ENCODE data around the gene MYRF. TPM values are rescaled to one million over a fixed set of nuclear protein-coding genes. Genes with fewer than 3 reads are reported as not detected.
A peak's percentile ranks its signal among the peaks of the same experiment; 100 is the strongest.

MYRF gene
- total RNA-seq, 1 experiment from 2014 or later, result 3.1 TPM

DNA sequence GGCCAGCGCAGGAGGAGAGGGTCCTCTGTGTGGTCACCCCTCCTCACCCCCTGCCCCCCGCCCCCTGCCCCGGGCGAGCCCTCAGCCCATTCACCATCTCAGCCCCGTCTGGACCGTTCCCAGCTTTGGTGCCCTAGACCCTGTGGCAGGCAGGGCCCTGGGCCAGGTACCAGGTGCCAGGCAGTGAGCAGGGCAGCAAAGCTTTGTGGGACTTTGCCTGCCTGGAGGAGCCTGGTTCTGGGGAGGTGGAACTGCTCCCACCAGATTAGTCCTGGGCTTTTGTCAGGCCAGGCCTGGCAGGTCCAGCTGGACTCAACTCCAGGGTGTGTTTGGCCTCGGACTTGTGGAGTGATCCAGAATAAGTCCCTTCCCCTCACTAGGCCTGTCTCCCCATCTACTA, 13.7 kb upstream of the MYRF start:
- Histone ChIP-seq H3K4me3 (no peak overlapping the region), H3K36me3 (peaks cover 30% of the 10 kb centered on the region), H3K4me1 (replicated peaks) (no peaks in the 10 kb centered on the region), H3K27me3 (replicated peaks) (no peaks in the 10 kb centered on the region), H3K9me3 (replicated peaks) (no peaks in the 10 kb centered on the region), H3K27ac (no peak overlapping the region)
- no peak for DNase-seq (ENCODE audit: low read depth in 1 of 2, low spot score in 2 of 2)

DNA sequence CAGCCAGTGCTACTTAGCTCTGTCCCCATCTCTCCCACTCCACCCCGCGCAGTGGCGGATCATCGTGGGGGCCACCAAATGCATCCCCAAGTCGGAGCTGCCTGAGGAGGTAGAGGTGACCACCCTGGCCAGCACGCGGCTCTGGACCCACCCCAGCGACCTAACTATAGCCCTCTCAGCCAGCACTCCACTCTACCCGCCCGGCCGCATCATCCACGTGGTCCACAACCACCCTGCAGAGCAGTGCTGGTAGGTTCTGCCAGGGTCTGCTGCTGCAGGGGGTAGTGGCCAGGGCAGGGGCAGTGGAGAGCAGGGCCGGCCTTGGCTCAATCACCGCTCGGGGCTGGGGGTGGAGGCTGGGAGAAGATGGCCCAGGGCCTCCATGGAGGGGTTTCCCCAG, 13.0 kb upstream of the MYRF start:
- no peaks in the 10 kb centered on the region for H3K9me3 ChIP-seq (replicated peaks)
- H3K27ac ChIP-seq, result no peak overlapping the region
- no peaks in the 10 kb centered on the region for H3K27me3 ChIP-seq (replicated peaks)
- no peak for DNase-seq (ENCODE audit: low read depth in 1 of 2, low spot score in 2 of 2)
- peaks cover 37% of the 10 kb centered on the region for H3K36me3 ChIP-seq
- no peaks in the 10 kb centered on the region for H3K4me1 ChIP-seq (replicated peaks)
- H3K4me3 ChIP-seq, result no peak overlapping the region

DNA sequence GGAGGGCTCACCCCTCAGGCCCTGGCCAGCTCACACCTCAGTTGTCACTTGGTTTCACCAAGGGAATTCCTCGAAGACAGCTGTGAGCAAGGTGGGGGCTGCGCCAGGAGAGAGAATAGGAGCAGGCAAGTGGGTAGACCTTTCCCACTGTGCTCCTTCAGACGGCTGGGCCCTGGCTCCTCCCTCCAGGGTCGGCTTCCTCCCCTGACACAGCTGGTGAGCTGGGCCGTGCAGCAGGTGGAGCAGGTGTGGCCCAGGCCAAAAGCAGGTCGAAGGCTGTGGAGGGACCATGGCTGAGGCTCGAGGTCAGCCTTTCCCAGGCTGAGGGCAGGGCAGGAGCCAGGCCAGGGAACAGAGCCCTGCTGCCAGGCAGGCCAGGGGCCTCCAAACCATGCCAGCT, 12.5 kb upstream of the MYRF start:
- Histone ChIP-seq H3K27me3 (replicated peaks) (no peaks in the 10 kb centered on the region), H3K4me3 (no peak overlapping the region), H3K4me1 (replicated peaks) (no peaks in the 10 kb centered on the region), H3K27ac (no peak overlapping the region), H3K9me3 (replicated peaks) (no peaks in the 10 kb centered on the region), H3K36me3 (peaks cover 35% of the 10 kb centered on the region)
- DNase-seq (ENCODE audit: low read depth in 1 of 2, low spot score in 2 of 2), result no peak

DNA sequence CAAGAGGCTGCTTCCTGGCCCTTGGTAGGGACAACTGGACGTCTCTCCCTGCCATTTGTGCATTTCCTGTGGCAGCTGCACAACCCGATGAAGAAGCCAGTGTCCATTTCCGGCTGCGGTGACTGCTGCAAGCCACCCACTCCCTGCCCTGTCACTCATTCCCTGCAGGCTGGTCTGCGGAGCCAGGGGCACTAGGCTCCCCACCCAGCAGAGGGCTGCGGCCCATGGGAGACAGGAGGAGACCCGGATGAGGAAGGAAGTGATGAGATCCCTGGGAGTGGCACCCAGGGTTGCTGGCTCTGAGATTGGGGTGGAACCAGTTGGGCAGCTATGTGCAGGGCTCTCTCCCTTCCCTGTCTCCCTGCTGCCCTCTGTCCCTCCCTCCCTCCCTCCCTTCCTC, 10.0 kb upstream of the MYRF start:
- Histone ChIP-seq H3K9me3 (replicated peaks) (peaks cover 1% of the 10 kb centered on the region), H3K4me1 (replicated peaks) (peaks cover under 1% of the 10 kb centered on the region), H3K27me3 (replicated peaks) (no peaks in the 10 kb centered on the region), H3K4me3 (no peak overlapping the region), H3K36me3 (peaks cover 20% of the 10 kb centered on the region), H3K27ac (no peak overlapping the region)
- no peak for DNase-seq (ENCODE audit: low read depth in 1 of 2, low spot score in 2 of 2)

DNA sequence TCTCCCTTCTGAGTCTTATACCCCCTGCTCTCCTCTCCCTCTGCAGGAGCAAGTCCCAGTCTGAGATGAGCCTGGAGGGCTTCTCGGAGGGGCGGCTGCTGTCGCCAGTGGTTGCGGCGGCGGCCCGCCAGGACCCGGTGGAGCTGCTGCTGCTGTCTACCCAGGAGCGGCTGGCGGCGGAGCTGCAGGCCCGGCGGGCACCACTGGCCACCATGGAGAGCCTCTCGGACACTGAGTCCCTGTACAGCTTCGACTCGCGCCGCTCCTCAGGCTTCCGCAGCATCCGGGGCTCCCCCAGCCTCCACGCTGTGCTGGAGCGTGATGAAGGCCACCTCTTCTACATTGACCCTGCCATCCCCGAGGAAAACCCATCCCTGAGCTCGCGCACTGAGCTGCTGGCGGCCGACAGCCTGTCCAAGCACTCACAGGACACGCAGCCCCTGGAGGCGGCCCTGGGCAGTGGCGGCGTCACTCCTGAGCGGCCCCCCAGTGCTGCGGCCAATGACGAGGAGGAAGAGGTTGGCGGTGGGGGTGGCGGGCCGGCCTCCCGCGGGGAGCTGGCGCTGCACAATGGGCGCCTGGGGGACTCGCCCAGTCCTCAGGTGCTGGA, 8.8 kb upstream of the MYRF start:
- Histone ChIP-seq H3K27ac (no peak overlapping the region), H3K4me3 (no peak overlapping the region), H3K27me3 (replicated peaks) (no peaks in the 10 kb centered on the region), H3K9me3 (replicated peaks) (peaks cover 5% of the 10 kb centered on the region), H3K4me1 (replicated peaks) (peaks cover 8% of the 10 kb centered on the region), H3K36me3 (peaks cover 20% of the 10 kb centered on the region)
- no peak for DNase-seq (ENCODE audit: low read depth in 1 of 2, low spot score in 2 of 2)

DNA sequence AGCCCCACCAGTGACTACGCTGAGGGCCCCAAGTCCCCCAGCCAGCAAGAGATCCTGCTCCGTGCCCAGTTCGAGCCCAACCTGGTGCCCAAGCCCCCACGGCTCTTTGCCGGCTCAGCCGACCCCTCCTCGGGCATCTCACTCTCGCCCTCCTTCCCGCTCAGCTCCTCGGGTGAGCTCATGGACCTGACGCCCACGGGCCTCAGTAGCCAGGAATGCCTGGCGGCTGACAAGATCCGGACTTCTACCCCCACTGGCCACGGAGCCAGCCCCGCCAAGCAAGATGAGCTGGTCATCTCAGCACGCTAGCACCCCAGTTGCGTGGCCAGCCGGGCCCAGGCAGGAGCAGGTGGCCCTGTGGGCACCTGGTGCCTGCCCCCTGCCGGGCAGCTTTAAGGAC, 8.3 kb upstream of the MYRF start:
- Histone ChIP-seq H3K36me3 (peaks cover 20% of the 10 kb centered on the region), H3K4me1 (replicated peaks) (peaks cover 8% of the 10 kb centered on the region), H3K4me3 (no peak overlapping the region), H3K27ac (no peak overlapping the region), H3K9me3 (replicated peaks) (peaks cover 5% of the 10 kb centered on the region), H3K27me3 (replicated peaks) (no peaks in the 10 kb centered on the region)
- no peak for DNase-seq (ENCODE audit: low read depth in 1 of 2, low spot score in 2 of 2)

DNA sequence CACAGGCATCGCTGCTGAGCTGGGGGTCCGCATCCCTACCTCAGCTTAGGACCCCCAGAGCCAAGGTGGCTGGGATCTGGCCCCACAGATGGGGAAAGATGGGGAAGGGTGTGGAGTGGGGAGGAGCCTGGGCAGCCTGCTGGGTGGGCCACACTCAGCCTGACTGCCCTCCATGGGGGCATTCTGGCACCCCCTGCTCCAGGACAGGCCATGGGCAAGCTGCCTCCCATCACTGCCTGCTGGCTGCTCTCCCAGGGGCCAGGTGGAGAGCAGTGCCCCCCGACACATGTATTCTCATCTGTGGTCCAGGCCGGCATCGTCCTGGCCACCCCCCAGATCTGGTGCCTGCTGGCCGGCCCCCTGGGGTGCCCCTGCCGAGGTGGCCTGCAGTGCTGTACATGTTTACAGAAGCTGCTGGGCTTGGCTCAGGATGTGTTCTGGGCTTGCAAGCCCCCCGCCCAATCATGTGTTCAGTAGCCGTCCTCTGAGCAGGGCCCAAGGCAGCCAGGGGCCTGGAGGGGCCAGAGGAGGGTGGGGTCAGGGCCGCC, 7.8 kb upstream of the MYRF start:
- Histone ChIP-seq H3K4me3 (no peak overlapping the region), H3K36me3 (peaks cover 20% of the 10 kb centered on the region), H3K27me3 (replicated peaks) (no peaks in the 10 kb centered on the region), H3K27ac (no peak overlapping the region), H3K9me3 (replicated peaks) (peaks cover 5% of the 10 kb centered on the region), H3K4me1 (replicated peaks) (peaks cover 9% of the 10 kb centered on the region)
- DNase-seq (ENCODE audit: low read depth in 1 of 2, low spot score in 2 of 2), result no peak

DNA sequence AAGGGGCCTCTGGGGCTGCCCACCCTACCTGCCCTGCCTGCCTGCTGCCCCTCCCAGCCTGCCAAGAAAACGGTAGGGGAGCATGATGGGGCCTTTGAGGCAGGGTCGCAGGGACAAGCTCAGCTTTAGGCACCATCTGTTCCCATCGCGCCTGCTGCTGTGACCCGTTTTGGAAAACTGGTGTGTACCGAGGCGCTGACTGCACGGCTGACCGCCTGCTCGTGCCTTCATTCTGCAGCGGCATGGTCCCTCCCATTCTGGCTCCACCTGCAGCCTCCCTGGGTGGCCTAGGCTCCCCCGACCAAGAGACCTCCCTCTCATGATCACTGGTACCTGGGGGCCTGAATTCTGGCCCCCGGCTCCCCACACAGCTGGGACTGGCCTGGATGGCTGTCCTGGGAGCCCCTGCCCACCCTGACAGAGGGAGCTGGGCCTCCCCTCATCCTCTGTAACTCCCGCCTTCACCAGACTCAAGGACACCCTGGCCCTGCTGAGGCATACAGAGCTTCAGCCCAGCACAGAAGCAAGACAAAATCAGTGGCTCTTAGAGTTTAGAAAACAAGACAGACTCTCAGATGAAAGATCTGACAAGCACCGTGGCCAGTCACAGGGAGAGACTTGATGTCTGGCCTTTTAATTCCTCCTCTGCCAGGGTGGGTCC, 6.5 kb upstream of the MYRF start:
- no peak overlapping the region for H3K4me3 ChIP-seq
- H3K36me3 ChIP-seq, result peaks cover 15% of the 10 kb centered on the region
- no peak for DNase-seq (ENCODE audit: low read depth in 1 of 2, low spot score in 2 of 2)
- H3K27ac ChIP-seq, result no peak overlapping the region
- peaks cover 12% of the 10 kb centered on the region for H3K4me1 ChIP-seq (replicated peaks)
- H3K9me3 ChIP-seq (replicated peaks), result peaks cover 5% of the 10 kb centered on the region
- no peaks in the 10 kb centered on the region for H3K27me3 ChIP-seq (replicated peaks)

DNA sequence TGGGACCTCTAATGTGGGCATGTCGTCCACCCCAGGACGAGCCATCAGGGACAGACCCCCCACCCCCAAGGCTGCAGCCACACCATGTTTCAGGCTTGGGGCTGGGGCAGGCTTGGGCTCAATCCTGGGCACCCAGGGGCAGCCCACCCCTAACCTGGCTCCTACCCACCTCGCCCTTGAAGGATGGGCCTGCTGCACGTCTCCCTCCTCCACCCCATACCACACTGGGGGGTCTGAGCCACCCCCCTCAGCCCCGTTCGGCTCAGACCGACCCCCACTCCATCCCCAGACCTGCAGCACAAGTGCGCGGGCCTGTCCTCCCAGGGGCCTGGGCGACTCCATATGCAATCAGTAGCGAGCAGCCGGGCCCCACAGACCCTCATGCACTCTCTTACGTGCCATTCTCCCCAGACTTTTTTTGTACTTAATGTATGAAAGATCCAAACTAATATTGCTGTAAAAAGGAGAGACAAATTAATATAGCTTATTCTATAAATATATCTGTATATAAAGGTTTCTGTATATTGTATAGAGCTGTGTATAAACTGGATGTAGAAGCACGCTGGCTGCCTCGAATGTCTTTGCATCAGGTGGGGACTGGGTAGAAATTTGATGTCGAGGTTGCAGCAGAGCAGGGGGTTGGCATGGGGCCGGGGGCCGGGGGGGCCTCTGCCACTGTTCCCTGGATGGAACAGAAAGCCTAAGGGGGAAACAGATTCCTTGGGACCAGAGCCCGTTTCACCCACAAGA, 5.8 kb upstream of the MYRF start:
- no peak for DNase-seq (ENCODE audit: low read depth in 1 of 2, low spot score in 2 of 2)
- Histone ChIP-seq H3K4me3 (no peak overlapping the region), H3K27ac (no peak overlapping the region), H3K27me3 (replicated peaks) (no peaks in the 10 kb centered on the region), H3K9me3 (replicated peaks) (peaks cover 5% of the 10 kb centered on the region), H3K36me3 (peaks cover 11% of the 10 kb centered on the region; the same call in 1 of the 2 replicates), H3K4me1 (replicated peaks) (peaks cover 12% of the 10 kb centered on the region)

DNA sequence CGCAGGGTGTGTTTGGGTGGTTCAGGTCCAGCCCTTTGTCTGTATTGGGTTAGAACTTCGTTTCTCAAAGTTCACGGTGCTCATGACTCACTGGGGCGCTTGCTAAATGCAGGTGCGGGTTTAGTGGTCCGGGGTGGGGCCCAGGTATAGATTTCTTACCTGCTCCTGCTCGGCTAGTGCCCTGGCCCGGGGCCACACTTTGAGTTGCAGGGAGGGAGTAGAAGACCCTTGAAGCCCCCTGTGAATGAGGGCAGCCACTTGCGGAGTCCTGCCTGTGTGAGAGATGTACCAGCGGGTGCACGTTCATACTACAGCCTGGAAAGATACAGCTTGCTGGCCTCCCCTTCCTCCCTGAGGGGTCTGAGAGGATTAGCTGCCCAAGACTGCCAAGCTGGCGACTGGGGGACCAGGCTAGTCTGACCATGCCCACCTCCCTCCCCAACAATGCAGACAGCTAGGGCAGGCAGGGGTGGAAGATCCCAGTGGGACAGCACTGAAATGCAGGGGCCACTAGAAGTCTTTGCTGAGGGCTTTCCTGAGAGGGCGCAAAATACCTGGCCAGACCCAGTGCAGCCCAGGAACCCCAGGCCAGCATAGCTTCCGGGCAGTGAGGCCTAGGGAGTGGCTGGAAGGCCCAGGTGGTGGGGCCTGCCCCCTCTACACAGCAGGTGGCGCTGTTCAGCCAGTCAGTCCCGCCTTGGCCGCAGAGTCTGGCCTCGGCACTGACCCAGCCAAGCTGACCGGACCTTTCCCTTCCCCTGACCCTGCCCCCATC, 5.1 kb upstream of the MYRF start:
- Histone ChIP-seq H3K4me3 (no peak overlapping the region), H3K36me3 (peaks cover 14% of the 10 kb centered on the region; the same call in 1 of the 2 replicates), H3K9me3 (replicated peaks) (peaks cover 5% of the 10 kb centered on the region), H3K27me3 (replicated peaks) (0 out of 2 replicates have a peak, but pooled peaks cover 5% of the 10 kb centered on the region), H3K4me1 (replicated peaks) (peaks cover 18% of the 10 kb centered on the region), H3K27ac (no peak overlapping the region)
- peak; percentile 66 to 83 for DNase-seq (ENCODE audit: low read depth in 1 of 2, low spot score in 2 of 2)

DNA sequence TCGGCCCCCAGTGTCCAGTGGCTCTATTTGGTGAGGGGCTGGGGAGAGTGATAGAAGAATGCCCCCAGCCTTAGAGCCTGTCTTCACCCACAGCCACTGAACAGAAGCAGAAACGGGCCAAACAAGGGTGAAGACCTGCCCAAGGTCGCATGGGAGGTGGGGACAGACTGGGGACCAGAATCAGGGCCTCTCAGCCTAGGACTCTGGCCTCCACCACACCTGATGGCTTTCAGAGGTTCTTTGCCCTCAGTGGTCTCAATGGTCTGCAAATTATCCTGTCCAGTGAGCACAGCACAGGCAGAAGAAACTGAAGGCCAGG, 4.5 kb upstream of the MYRF start:
- Histone ChIP-seq H3K9me3 (replicated peaks) (peaks cover 5% of the 10 kb centered on the region), H3K4me1 (replicated peaks) (peaks cover 23% of the 10 kb centered on the region), H3K4me3 (no peak overlapping the region), H3K27me3 (replicated peaks) (0 out of 2 replicates have a peak, but pooled peaks cover 5% of the 10 kb centered on the region), H3K27ac (no peak overlapping the region), H3K36me3 (peaks cover 14% of the 10 kb centered on the region; the same call in 1 of the 2 replicates)
- no peak for DNase-seq (ENCODE audit: low read depth in 1 of 2, low spot score in 2 of 2)

DNA sequence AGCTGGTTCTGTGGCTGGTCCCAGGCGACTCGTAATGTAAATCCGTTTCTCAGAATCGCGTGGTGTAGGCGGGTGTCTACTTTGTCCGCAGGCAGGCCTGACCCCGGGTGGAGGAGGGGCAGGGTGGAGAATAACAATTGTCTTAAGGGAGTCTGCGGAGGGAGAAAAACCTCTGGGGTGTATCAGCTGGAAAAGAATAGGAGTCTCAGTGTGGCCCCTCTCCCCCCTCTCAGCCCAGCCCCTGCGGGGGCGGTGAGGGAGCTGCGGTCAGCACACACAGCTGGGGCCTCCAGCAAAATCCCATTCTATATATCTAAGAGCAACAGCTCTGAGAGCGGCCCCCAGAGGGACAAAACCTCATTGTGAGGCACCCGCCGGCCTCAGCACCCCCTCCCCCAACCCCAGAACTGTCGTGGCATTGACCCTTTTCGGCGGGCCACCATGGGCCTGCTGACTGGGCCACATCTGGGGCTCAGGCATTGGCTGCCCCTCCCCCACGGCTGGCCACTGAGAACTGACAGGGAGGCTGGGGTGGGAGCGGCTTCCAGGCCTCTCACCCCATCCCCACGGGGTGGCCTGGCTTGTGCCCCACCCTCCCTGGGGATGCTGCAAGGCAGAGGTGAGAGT, 2.7 kb upstream of the MYRF start:
- no peak overlapping the region for H3K4me3 ChIP-seq
- no peak for DNase-seq (ENCODE audit: low read depth in 1 of 2, low spot score in 2 of 2)
- 0 out of 2 replicates have a peak, but pooled peaks cover 2% of the 10 kb centered on the region for H3K36me3 ChIP-seq
- no peak overlapping the region for H3K27ac ChIP-seq
- peaks cover 5% of the 10 kb centered on the region for H3K9me3 ChIP-seq (replicated peaks)
- H3K4me1 ChIP-seq (replicated peaks), result peaks cover 27% of the 10 kb centered on the region
- 0 out of 2 replicates have a peak, but pooled peaks cover 5% of the 10 kb centered on the region for H3K27me3 ChIP-seq (replicated peaks)

DNA sequence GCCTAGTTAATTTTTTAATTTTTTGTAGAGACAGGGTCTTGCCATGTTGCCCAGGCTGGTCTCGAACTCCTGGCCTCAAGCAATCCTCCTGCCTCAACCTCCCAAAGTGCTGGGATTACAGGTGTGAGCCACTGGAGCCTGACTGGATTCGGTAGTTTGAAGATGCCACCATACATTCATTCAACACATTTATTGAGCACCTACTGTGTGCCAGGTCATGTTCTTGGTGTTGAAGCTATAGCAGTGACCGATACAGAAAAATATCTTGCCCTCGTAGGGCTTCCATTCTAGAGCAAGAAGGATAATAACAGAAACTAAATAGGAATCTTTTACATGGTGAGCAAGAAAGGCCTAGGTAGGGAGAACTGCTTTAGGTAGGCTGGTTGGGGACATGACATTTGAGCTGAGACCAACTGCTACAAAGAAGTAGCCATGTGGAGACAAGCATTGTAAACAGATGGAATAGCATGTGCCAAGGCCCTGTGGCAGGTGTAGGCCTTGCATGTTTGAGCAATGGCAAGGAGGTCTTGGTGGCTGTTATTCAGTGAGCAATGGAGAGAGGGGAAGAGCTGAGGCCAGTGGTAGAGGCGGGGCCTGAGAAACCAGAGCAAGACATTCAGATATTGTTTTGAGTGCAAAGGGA, 1.7 kb upstream of the MYRF start:
- Histone ChIP-seq H3K27ac (no peak overlapping the region), H3K9me3 (replicated peaks) (peaks cover 5% of the 10 kb centered on the region), H3K4me3 (no peak overlapping the region), H3K27me3 (replicated peaks) (0 out of 2 replicates have a peak, but pooled peaks cover 5% of the 10 kb centered on the region), H3K36me3 (0 out of 2 replicates have a peak, but pooled peaks cover 2% of the 10 kb centered on the region), H3K4me1 (replicated peaks) (peaks cover 30% of the 10 kb centered on the region)
- no peak for DNase-seq (ENCODE audit: low read depth in 1 of 2, low spot score in 2 of 2)
